WTC11 (cell line): Measurements from ENCODE around the gene TGM1. TPM values are rescaled to one million over a fixed set of nuclear protein-coding genes. Genes with fewer than 3 reads are reported as not detected.

Source experiments
- ATAC-seq: fragments of 200-7000 bp; cut with Tn5 transposase; 2 replicates; pipeline ENCODE4 v1.10.0; 2021; ENCODE audit warnings: mild to moderate bottlenecking, moderate library complexity
- CTCF ChIA-PET: fragments of 300-600 bp; sonication (Branson Sonifier 250); formaldehyde crosslinking; loops from one replicate; lab custom pipeline; 2021; ENCODE audit warnings: antibody characterized with exemption; lab: Charles Lee
- POLR2A ChIA-PET: fragments of 350-600 bp; sonication (Branson Sonifier 250); formaldehyde crosslinking; loops from one replicate; lab custom pipeline; 2021; ENCODE audit warnings: antibody characterized with exemption; lab: Charles Lee
- DNase-seq: peaks from one replicate; pipeline ENCODE4 v3.0.0; 2021; ENCODE audit warnings: low spot score
- H3K27ac Mint-ChIP-seq: 2 replicates; pipeline ENCODE4 v1.8.0; 2021; ENCODE audit warnings: mixed read lengths
- H3K27me3 Mint-ChIP-seq: 2 replicates; pipeline ENCODE4 v1.8.0; 2021; ENCODE audit warnings: low read depth, mild to moderate bottlenecking, moderate library complexity, mixed read lengths
- H3K36me3 Mint-ChIP-seq: 2 replicates; pipeline ENCODE4 v1.8.0; 2021; ENCODE audit warnings: mixed read lengths
- H3K4me1 Mint-ChIP-seq: 2 replicates; pipeline ENCODE4 v1.8.0; 2022; ENCODE audit warnings: mixed read lengths
- H3K4me3 Mint-ChIP-seq: 2 replicates; pipeline ENCODE4 v1.8.0; 2021; ENCODE audit warnings: mild to moderate bottlenecking, moderate library complexity, mixed read lengths
- H3K9me3 Mint-ChIP-seq: 2 replicates; pipeline ENCODE4 v1.8.0; 2021; ENCODE audit warnings: mixed read lengths
- ATF1 ChIP-seq: sonication (generic); formaldehyde crosslinking; IDR thresholded peaks from 2 replicates; pipeline ENCODE4 v1.8.1; 2023; ENCODE audit warnings: mild to moderate bottlenecking, moderate library complexity, missing genetic modification reagents
- HMGA2 ChIP-seq: fragments of 250-450 bp; sonication (Bioruptor Pico); IDR thresholded peaks from 2 replicates; pipeline ENCODE4 v1.4.0; 2021; ENCODE audit warnings: mild to moderate bottlenecking, moderate library complexity
- RORB ChIP-seq: fragments of 250-450 bp; sonication (Bioruptor Pico); IDR thresholded peaks from 2 replicates; pipeline ENCODE4 v1.9.0; 2021; ENCODE audit warnings: mild to moderate bottlenecking
- SMAD4 ChIP-seq: sonication (generic); formaldehyde crosslinking; IDR thresholded peaks from 2 replicates; pipeline ENCODE4 v1.8.0; 2022; ENCODE audit warnings: mild to moderate bottlenecking, missing genetic modification reagents
- SOX15 ChIP-seq: fragments of 250-450 bp; sonication (Bioruptor Pico); IDR thresholded peaks from 2 replicates; pipeline ENCODE4 v1.9.0; 2021; ENCODE audit warnings: mild to moderate bottlenecking
- TCF7 ChIP-seq: sonication (generic); formaldehyde crosslinking; IDR thresholded peaks from 2 replicates; pipeline ENCODE4 v1.8.0; 2022; ENCODE audit warnings: mild to moderate bottlenecking, low read depth, missing genetic modification reagents, moderate library complexity
- TEAD4 ChIP-seq: sonication (generic); formaldehyde crosslinking; IDR thresholded peaks from 2 replicates; pipeline ENCODE4 v1.8.0; 2022; ENCODE audit warnings: mild to moderate bottlenecking, missing genetic modification reagents
- TP53 ChIP-seq: sonication (generic); formaldehyde crosslinking; IDR thresholded peaks from 2 replicates; pipeline ENCODE4 v1.8.1; 2023; ENCODE audit warnings: mild to moderate bottlenecking, missing genetic modification reagents
- ZBTB21 ChIP-seq: sonication (generic); formaldehyde crosslinking; IDR thresholded peaks from 2 replicates; pipeline ENCODE4 v1.8.1; 2023; ENCODE audit warnings: mild to moderate bottlenecking, missing genetic modification reagents, borderline replicate concordance
- ZNF121 ChIP-seq: sonication (generic); formaldehyde crosslinking; IDR thresholded peaks from 2 replicates; pipeline ENCODE4 v1.8.0; 2023; ENCODE audit warnings: missing genetic modification reagents
- ZNF396 ChIP-seq: fragments of 250-450 bp; sonication (Bioruptor Pico); IDR thresholded peaks from 2 replicates; pipeline ENCODE4 v1.8.0; 2021; ENCODE audit warnings: mild to moderate bottlenecking, moderate library complexity, borderline replicate concordance
- total RNA-seq: library from RNA; stranded (reverse); gene quantifications from 3 replicates; pipeline ENCODE4 v1.2.3, GENCODE V29; 2021
- TF ChIP-seq, protein P1 (sequence below): fragments of 250-450 bp; sonication (Bioruptor Pico); IDR thresholded peaks from 2 replicates; pipeline ENCODE4 v1.9.0; 2021; ENCODE audit warnings: mild to moderate bottlenecking, borderline replicate concordance
- TF ChIP-seq, protein P2 (sequence below): fragments of 250-450 bp; sonication (Bioruptor Pico); IDR thresholded peaks from 2 replicates; pipeline ENCODE4 v1.9.0; 2021; ENCODE audit warnings: mild to moderate bottlenecking
- TF ChIP-seq, protein P3 (sequence below): sonication (generic); formaldehyde crosslinking; IDR thresholded peaks from 2 replicates; pipeline ENCODE4 v1.8.0; 2023; ENCODE audit warnings: mild to moderate bottlenecking, missing genetic modification reagents
- TF ChIP-seq, protein P4 (sequence below): sonication (generic); formaldehyde crosslinking; IDR thresholded peaks from 2 replicates; pipeline ENCODE4 v1.8.0; 2022; ENCODE audit warnings: mild to moderate bottlenecking, missing genetic modification reagents
- TF ChIP-seq, protein P5 (sequence below): sonication (generic); formaldehyde crosslinking; IDR thresholded peaks from 2 replicates; pipeline ENCODE4 v1.8.1; 2022; ENCODE audit warnings: mild to moderate bottlenecking, moderate library complexity, missing genetic modification reagents
- TF ChIP-seq, protein P6 (sequence below): fragments of 250-450 bp; sonication (Bioruptor Pico); conservative IDR thresholded peaks from 2 replicates; pipeline ENCODE4 v1.9.0; 2021; ENCODE audit warnings: mild to moderate bottlenecking
- TF ChIP-seq, protein P7 (sequence below): fragments of 250-450 bp; sonication (Bioruptor Pico); IDR thresholded peaks from 2 replicates; pipeline ENCODE4 v1.8.0; 2021; ENCODE audit warnings: mild to moderate bottlenecking

The TGM1 gene
- total RNA-seq, 1 experiment from 2014 or later: 5.2 TPM

DNA sequence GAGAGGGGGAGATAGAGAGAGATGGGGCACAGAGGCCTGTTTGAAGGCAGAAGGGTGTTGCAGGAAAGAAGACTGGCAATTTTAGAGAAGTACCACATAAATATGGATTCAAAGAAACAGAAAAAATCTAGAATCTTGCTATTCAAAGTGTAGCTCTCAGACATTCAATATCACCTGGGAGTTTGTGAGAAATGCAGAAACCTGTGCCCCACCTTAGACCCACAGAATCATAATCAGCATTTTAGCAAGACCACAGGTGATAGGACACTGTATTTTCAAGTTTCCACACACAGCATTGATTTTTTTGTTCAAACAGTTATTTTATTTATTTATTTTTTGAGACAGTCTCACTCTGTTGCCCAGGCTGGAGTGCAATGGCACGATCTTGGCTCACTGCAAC lies 34.1 kb downstream of the TGM1 start (continued):
- TF ChIP-seq, protein P1, sequence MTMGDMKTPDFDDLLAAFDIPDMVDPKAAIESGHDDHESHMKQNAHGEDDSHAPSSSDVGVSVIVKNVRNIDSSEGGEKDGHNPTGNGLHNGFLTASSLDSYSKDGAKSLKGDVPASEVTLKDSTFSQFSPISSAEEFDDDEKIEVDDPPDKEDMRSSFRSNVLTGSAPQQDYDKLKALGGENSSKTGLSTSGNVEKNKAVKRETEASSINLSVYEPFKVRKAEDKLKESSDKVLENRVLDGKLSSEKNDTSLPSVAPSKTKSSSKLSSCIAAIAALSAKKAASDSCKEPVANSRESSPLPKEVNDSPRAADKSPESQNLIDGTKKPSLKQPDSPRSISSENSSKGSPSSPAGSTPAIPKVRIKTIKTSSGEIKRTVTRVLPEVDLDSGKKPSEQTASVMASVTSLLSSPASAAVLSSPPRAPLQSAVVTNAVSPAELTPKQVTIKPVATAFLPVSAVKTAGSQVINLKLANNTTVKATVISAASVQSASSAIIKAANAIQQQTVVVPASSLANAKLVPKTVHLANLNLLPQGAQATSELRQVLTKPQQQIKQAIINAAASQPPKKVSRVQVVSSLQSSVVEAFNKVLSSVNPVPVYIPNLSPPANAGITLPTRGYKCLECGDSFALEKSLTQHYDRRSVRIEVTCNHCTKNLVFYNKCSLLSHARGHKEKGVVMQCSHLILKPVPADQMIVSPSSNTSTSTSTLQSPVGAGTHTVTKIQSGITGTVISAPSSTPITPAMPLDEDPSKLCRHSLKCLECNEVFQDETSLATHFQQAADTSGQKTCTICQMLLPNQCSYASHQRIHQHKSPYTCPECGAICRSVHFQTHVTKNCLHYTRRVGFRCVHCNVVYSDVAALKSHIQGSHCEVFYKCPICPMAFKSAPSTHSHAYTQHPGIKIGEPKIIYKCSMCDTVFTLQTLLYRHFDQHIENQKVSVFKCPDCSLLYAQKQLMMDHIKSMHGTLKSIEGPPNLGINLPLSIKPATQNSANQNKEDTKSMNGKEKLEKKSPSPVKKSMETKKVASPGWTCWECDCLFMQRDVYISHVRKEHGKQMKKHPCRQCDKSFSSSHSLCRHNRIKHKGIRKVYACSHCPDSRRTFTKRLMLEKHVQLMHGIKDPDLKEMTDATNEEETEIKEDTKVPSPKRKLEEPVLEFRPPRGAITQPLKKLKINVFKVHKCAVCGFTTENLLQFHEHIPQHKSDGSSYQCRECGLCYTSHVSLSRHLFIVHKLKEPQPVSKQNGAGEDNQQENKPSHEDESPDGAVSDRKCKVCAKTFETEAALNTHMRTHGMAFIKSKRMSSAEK (CRISPR knock-in tag): no peak
- TF ChIP-seq, protein P2, sequence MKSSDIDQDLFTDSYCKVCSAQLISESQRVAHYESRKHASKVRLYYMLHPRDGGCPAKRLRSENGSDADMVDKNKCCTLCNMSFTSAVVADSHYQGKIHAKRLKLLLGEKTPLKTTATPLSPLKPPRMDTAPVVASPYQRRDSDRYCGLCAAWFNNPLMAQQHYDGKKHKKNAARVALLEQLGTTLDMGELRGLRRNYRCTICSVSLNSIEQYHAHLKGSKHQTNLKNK (CRISPR knock-in tag): no peak

DNA sequence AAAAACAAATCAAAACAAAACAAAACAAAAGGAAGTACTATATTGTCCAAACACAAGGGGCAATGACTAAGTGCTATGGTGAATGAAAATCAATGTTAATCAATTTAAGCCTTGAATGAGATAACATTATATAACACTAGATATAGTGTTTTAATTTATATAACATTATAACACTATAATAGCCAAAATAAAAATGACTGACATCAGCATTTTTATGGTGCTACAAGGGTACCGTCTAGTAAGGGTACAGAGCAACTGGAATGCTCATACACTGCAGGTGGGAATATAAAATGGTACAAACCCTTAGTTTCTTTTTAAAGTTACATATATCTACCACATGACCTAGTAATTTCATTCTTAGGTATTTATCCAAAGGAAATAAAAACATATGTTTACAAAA lies 36.5 kb downstream of the TGM1 start:
- no peak for DNase-seq
- Mint-ChIP-seq H3K27ac (no peak overlapping the region), H3K9me3 (no peaks in the 10 kb centered on the region), H3K4me1 (0 out of 2 replicates have a peak, but pooled peaks cover 4% of the 10 kb centered on the region), H3K27me3 (no peaks in the 10 kb centered on the region), H3K36me3 (no peaks in the 10 kb centered on the region; the same call in 1 of the 2 replicates), H3K4me3 (no peak overlapping the region)
- ChIA-PET POLR2A (no interaction called here), CTCF (no interaction called here)
- ATAC-seq: no peak
- no peak for TF ChIP-seq SMAD4 (CRISPR knock-in tag)
- no peak for TF ChIP-seq ZBTB21 (CRISPR knock-in tag)
- TF ChIP-seq, protein P1 (CRISPR knock-in tag): no peak
- TF ChIP-seq TP53 (CRISPR knock-in tag): no peak
- TF ChIP-seq HMGA2: no peak
- TF ChIP-seq, protein P3, sequence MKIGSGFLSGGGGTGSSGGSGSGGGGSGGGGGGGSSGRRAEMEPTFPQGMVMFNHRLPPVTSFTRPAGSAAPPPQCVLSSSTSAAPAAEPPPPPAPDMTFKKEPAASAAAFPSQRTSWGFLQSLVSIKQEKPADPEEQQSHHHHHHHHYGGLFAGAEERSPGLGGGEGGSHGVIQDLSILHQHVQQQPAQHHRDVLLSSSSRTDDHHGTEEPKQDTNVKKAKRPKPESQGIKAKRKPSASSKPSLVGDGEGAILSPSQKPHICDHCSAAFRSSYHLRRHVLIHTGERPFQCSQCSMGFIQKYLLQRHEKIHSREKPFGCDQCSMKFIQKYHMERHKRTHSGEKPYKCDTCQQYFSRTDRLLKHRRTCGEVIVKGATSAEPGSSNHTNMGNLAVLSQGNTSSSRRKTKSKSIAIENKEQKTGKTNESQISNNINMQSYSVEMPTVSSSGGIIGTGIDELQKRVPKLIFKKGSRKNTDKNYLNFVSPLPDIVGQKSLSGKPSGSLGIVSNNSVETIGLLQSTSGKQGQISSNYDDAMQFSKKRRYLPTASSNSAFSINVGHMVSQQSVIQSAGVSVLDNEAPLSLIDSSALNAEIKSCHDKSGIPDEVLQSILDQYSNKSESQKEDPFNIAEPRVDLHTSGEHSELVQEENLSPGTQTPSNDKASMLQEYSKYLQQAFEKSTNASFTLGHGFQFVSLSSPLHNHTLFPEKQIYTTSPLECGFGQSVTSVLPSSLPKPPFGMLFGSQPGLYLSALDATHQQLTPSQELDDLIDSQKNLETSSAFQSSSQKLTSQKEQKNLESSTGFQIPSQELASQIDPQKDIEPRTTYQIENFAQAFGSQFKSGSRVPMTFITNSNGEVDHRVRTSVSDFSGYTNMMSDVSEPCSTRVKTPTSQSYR: no peak
- TF ChIP-seq, protein P4, sequence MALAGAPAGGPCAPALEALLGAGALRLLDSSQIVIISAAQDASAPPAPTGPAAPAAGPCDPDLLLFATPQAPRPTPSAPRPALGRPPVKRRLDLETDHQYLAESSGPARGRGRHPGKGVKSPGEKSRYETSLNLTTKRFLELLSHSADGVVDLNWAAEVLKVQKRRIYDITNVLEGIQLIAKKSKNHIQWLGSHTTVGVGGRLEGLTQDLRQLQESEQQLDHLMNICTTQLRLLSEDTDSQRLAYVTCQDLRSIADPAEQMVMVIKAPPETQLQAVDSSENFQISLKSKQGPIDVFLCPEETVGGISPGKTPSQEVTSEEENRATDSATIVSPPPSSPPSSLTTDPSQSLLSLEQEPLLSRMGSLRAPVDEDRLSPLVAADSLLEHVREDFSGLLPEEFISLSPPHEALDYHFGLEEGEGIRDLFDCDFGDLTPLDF (CRISPR knock-in tag): no peak
- no peak for TF ChIP-seq SOX15
- TF ChIP-seq TCF7 (CRISPR knock-in tag): no peak
- no peak for TF ChIP-seq TEAD4 (CRISPR knock-in tag)
- TF ChIP-seq RORB: no peak
- no peak for TF ChIP-seq ZNF396 (CRISPR knock-in tag)
- TF ChIP-seq, protein P5, sequence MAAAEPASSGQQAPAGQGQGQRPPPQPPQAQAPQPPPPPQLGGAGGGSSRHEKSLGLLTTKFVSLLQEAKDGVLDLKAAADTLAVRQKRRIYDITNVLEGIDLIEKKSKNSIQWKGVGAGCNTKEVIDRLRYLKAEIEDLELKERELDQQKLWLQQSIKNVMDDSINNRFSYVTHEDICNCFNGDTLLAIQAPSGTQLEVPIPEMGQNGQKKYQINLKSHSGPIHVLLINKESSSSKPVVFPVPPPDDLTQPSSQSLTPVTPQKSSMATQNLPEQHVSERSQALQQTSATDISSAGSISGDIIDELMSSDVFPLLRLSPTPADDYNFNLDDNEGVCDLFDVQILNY: no peak
- TF ChIP-seq, protein P6, sequence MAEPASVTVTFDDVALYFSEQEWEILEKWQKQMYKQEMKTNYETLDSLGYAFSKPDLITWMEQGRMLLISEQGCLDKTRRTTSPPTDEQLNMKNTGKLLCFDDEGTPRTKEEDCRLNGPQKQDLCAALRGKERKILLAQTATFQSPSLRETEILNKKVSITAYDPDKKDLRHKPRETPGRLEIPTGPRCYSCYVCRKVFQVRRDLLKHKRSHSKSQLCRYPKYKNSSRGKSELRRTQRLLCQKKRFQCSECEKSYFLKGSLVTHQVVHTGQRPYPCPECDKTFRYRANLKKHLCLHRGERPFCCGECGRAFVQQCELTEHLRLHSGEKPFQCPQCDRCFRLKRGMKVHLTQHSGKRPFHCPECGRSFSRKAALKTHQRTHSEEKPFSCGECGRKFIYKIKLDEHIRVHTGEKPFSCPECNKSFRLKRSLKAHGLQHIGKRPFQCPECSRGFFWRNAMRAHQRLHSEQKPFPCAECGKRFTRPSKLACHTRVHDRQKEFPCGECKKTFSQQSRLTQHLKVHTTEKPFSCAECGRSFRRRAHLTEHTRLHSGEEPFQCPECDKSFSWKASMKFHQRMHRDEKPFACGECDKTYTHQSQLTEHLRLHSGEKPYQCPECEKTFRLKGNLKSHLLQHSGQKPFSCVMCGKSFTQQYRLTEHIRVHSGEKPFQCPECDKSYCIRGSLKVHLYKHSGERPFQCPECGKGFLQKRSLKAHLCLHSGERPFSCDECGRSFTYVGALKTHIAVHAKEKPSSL: no peak
- TF ChIP-seq, protein P7, sequence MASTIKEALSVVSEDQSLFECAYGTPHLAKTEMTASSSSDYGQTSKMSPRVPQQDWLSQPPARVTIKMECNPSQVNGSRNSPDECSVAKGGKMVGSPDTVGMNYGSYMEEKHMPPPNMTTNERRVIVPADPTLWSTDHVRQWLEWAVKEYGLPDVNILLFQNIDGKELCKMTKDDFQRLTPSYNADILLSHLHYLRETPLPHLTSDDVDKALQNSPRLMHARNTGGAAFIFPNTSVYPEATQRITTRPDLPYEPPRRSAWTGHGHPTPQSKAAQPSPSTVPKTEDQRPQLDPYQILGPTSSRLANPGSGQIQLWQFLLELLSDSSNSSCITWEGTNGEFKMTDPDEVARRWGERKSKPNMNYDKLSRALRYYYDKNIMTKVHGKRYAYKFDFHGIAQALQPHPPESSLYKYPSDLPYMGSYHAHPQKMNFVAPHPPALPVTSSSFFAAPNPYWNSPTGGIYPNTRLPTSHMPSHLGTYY (CRISPR knock-in tag): no peak
- TF ChIP-seq ZNF121: no peak
- TF ChIP-seq ATF1: no peak
